ENCODE measurements around the gene LLGL2.

LLGL2 gene

GRCh38 chr17:75490173-75490743 lies 35.2 kb upstream of the LLGL2 start:
- no peak overlapping the region for H3K4me3 ChIP-seq (ENCODE audit: low read depth, low read length)
- DNase-seq (ENCODE audit: low read depth), result no peak

GRCh38 chr17:75490953-75491649 lies 34.4 kb upstream of the LLGL2 start:
- no peak overlapping the region for H3K4me3 ChIP-seq (ENCODE audit: low read depth, low read length)
- DNase-seq (ENCODE audit: low read depth), result no peak

- no peak overlapping the region for H3K4me3 ChIP-seq (ENCODE audit: low read depth, low read length)
- DNase-seq (ENCODE audit: low read depth), result no peak
Observed at GRCh38 chr17:75491680-75492079, 33.8 kb upstream of the LLGL2 start.

- no peak for DNase-seq (ENCODE audit: low read depth)
- H3K4me3 ChIP-seq (ENCODE audit: low read depth, low read length), result no peak overlapping the region
Observed at GRCh38 chr17:75492555-75493168, 32.8 kb upstream of the LLGL2 start.

- no peak for DNase-seq (ENCODE audit: low read depth)
- no peak overlapping the region for H3K4me3 ChIP-seq (ENCODE audit: low read depth, low read length)
Observed at GRCh38 chr17:75493476-75494129, 31.9 kb upstream of the LLGL2 start.

- H3K4me3 ChIP-seq (ENCODE audit: low read depth, low read length), result no peak overlapping the region
- DNase-seq (ENCODE audit: low read depth), result no peak
Observed at GRCh38 chr17:75494326-75494877, 31.1 kb upstream of the LLGL2 start.

- no peak overlapping the region for H3K4me3 ChIP-seq (ENCODE audit: low read depth, low read length)
- DNase-seq (ENCODE audit: low read depth), result no peak
Observed at GRCh38 chr17:75496005-75496404, 29.5 kb upstream of the LLGL2 start.

- no peak for DNase-seq (ENCODE audit: low read depth)
- no peak overlapping the region for H3K4me3 ChIP-seq (ENCODE audit: low read depth, low read length)
Observed at GRCh38 chr17:75498039-75498725, 27.3 kb upstream of the LLGL2 start.

GRCh38 chr17:75498726-75499213 lies 26.7 kb upstream of the LLGL2 start:
- H3K4me3 ChIP-seq (ENCODE audit: low read depth, low read length), result no peak overlapping the region
- DNase-seq (ENCODE audit: low read depth), result no peak

- DNase-seq (ENCODE audit: low read depth), result no peak
- H3K4me3 ChIP-seq (ENCODE audit: low read depth, low read length), result no peak overlapping the region
Observed at GRCh38 chr17:75499313-75500022, 26.0 kb upstream of the LLGL2 start.

- no peak overlapping the region for H3K4me3 ChIP-seq (ENCODE audit: low read depth, low read length)
- DNase-seq (ENCODE audit: low read depth), result no peak
Observed at GRCh38 chr17:75500419-75501216, 24.9 kb upstream of the LLGL2 start.

GRCh38 chr17:75501378-75502071 lies 24.0 kb upstream of the LLGL2 start:
- no peak overlapping the region for H3K4me3 ChIP-seq (ENCODE audit: low read depth, low read length)

GRCh38 chr17:75502072-75502720 lies 23.3 kb upstream of the LLGL2 start:
- H3K4me3 ChIP-seq (ENCODE audit: low read depth, low read length), result no peak overlapping the region
- DNase-seq (ENCODE audit: low read depth), result no peak

More at GRCh38 chr17:75501378-75502071, 24.0 kb upstream of the LLGL2 start:
- DNase-seq (ENCODE audit: low read depth), result no peak

- DNase-seq (ENCODE audit: low read depth), result no peak
- H3K4me3 ChIP-seq (ENCODE audit: low read depth, low read length), result no peak overlapping the region
Observed at GRCh38 chr17:75502721-75503329, 22.7 kb upstream of the LLGL2 start.

GRCh38 chr17:75503337-75503950 lies 22.1 kb upstream of the LLGL2 start:
- no peak overlapping the region for H3K4me3 ChIP-seq (ENCODE audit: low read depth, low read length)
- no peak for DNase-seq (ENCODE audit: low read depth)

GRCh38 chr17:75503976-75504346 lies 21.5 kb upstream of the LLGL2 start:
- no peak overlapping the region for H3K4me3 ChIP-seq (ENCODE audit: low read depth, low read length)
- no peak for DNase-seq (ENCODE audit: low read depth)

Data from skeletal muscle cell (primary cell).